Testis (tissue), 3 donors: ENCODE results near the gene C20orf173. TPM values are rescaled to one million over a fixed set of nuclear protein-coding genes. Genes with fewer than 3 reads are reported as not detected.
"Not testable (repeated sequence)": the region's sequence is repeated elsewhere in the genome, so short reads cannot be mapped to it uniquely, and the experiment has no call there.

Source experiments
- DNase-seq: peaks from one replicate; pipeline ENCODE4 v3.0.0-alpha.2; 2019
- H3K27ac ChIP-seq, 2 donors: fragments of 200-600 bp; sonication (generic); one replicate each; pipeline ENCODE4 v1.5.1; 2019
- H3K27me3 ChIP-seq: fragments of 200-600 bp; sonication (generic); one replicate; pipeline ENCODE4 v1.5.1; 2019
- H3K36me3 ChIP-seq: fragments of 200-600 bp; sonication (generic); one replicate; pipeline ENCODE4 v1.5.1; 2017; ENCODE audit warnings: low read depth; ENCODE audit errors: missing control alignments
- H3K4me1 ChIP-seq: fragments of 200-600 bp; sonication (generic); one replicate; pipeline ENCODE4 v1.5.1; 2019
- H3K4me3 ChIP-seq, 2 donors: fragments of 200-600 bp; sonication (generic); one replicate each; pipeline ENCODE4 v1.5.1; 2017 to 2019
- H3K9me3 ChIP-seq: fragments of 200-600 bp; sonication (generic); one replicate; pipeline ENCODE4 v1.5.1; 2017
- CTCF ChIP-seq, 3 experiments: fragments of 450-650 bp in 2 of 3; fragments of 200-600 bp in 1 of 3; sonication (generic) in 1 of 3; IDR thresholded peaks; one replicate each; pipeline ENCODE4 v1.5.1; 2016 to 2019; ENCODE audit warnings: antibody characterized with exemption in 3 of 3, mild to moderate bottlenecking in 2 of 3, moderate library complexity in 1 of 3
- POLR2A ChIP-seq: fragments of 450-650 bp; IDR thresholded peaks from one replicate; pipeline ENCODE4 v1.6.1; 2017; ENCODE audit warnings: antibody characterized with exemption, mild to moderate bottlenecking, moderate library complexity
- WGBS, 2 donors: methylation state at CpG; one replicate each; pipeline ENCODE4 v1.1.5; 2018; 5-methylcytosine and 5-hydroxymethylcytosine counted together
- intact Hi-C: fragments of 100-400 bp; cut with DNase I; formaldehyde crosslinking; loops from one replicate; pipeline ENCODE4 v1.15.1; 2023; ENCODE audit warnings: low total_unique reads
- polyA plus RNA-seq: library from polyadenylated mRNA; stranded (reverse); fragments of 350-450 nt; fragmentation: Illumina TruSeq; extraction: RNeasy Lipid Tissue Mini Kit (QIAGEN cat#74804); gene quantifications from one replicate; pipeline ENCODE4 v1.2.3, GENCODE V29; 2014; ENCODE audit warnings: low read depth, low replicate concordance; ENCODE audit not compliant: insufficient read depth
- total RNA-seq, 2 donors: library from RNA; depleted of rRNA; stranded (reverse); fragments of >200 nt; gene quantifications; one replicate each; pipeline ENCODE4 v1.2.3, GENCODE V29; 2016

The C20orf173 gene
- total and polyA plus RNA-seq, 3 donors from 2014 or later: 8.5 to 47.2 (median 17.3) TPM

GRCh38 chr20:35559042-35559693 lies 29.7 kb upstream of the C20orf173 start:
- Histone ChIP-seq H3K27me3 (no peaks in the 10 kb centered on the region), H3K4me1 (peaks cover 2% of the 10 kb centered on the region), H3K27ac (no peak overlapping the region), H3K4me3 (no peak overlapping the region), H3K36me3 (no peaks in the 10 kb centered on the region), H3K9me3 (no peaks in the 10 kb centered on the region)
- intact Hi-C loops: no loop called here
- TF ChIP-seq CTCF (IDR thresholded peaks at IDR 0.05) (no peak), POLR2A (no peak)
- no peak for DNase-seq
- WGBS, 2 donors: 92 to 94% methylated on average over 19 to 24 of the region's 24 CpGs

GRCh38 chr20:35558451-35558850 lies 29.0 kb upstream of the C20orf173 start:
- WGBS, 2 donors: 89 to 93% methylated on average over 4 of the region's 4 CpGs
- no peaks in the 10 kb centered on the region for H3K36me3 ChIP-seq
- no peak overlapping the region for H3K4me3 ChIP-seq
- H3K27ac ChIP-seq: no peak overlapping the region
- H3K9me3 ChIP-seq: no peaks in the 10 kb centered on the region
- intact Hi-C loops: no loop called here
- DNase-seq: no peak
- TF ChIP-seq POLR2A (no peak), CTCF (IDR thresholded peaks at IDR 0.05) (no peak)
- no peaks in the 10 kb centered on the region for H3K27me3 ChIP-seq
- H3K4me1 ChIP-seq: peaks cover 9% of the 10 kb centered on the region

GRCh38 chr20:35556871-35557270 lies 27.4 kb upstream of the C20orf173 start:
- Histone ChIP-seq H3K36me3 (no peaks in the 10 kb centered on the region), H3K27me3 (no peaks in the 10 kb centered on the region), H3K4me3 (no peak overlapping the region), H3K27ac (no peak overlapping the region), H3K4me1 (peaks cover 13% of the 10 kb centered on the region), H3K9me3 (no peaks in the 10 kb centered on the region)
- WGBS, 2 donors: 93 to 97% methylated on average over 5 to 8 of the region's 8 CpGs
- no peak for DNase-seq
- TF ChIP-seq CTCF (IDR thresholded peaks at IDR 0.05) (no peak), POLR2A (no peak)
- intact Hi-C loops: no loop called here

GRCh38 chr20:35555951-35556645 lies 26.6 kb upstream of the C20orf173 start:
- Histone ChIP-seq H3K27me3 (no peaks in the 10 kb centered on the region), H3K4me1 (peaks cover 13% of the 10 kb centered on the region), H3K4me3 (no peak overlapping the region), H3K27ac (no peak overlapping the region), H3K9me3 (no peaks in the 10 kb centered on the region), H3K36me3 (no peaks in the 10 kb centered on the region)
- 93 to 95% methylated on average over 14 to 18 of the region's 21 CpGs for WGBS, 2 donors
- no peak for DNase-seq
- TF ChIP-seq POLR2A: no peak
- TF ChIP-seq CTCF (IDR thresholded peaks at IDR 0.05): no peak
- intact Hi-C loops: no loop called here

- H3K4me3 ChIP-seq, H3K27me3 ChIP-seq, intact Hi-C loops, H3K27ac ChIP-seq, H3K9me3 ChIP-seq, DNase-seq, H3K36me3 ChIP-seq: not testable (repeated sequence)
- H3K4me1 ChIP-seq: peaks cover 13% of the 10 kb centered on the region
- WGBS, 2 donors: 84 to 88% methylated on average over 3 to 4 of the region's 4 CpGs
These were observed 26.0 kb upstream of the C20orf173 start for GRCh38 chr20:35555461-35555860.
